HG02642 (cell line): Measurements from ENCODE around the gene SKAP1.
"Not testable (repeated sequence)": the region's sequence is repeated elsewhere in the genome, so short reads cannot be mapped to it uniquely, and the experiment has no call there.

Source experiments
- ATAC-seq: cut with Tn5 transposase; IDR thresholded peaks from one replicate; pipeline ENCODE4 v1.9.1; 2021; ENCODE audit warnings: mild to moderate bottlenecking; ENCODE audit not compliant: unreplicated experiment, poor library complexity

Gene SKAP1

GRCh38 chr17:48186317-48186716, 243.7 kb downstream of the SKAP1 start:
- not testable (repeated sequence) for ATAC-seq

DNA sequence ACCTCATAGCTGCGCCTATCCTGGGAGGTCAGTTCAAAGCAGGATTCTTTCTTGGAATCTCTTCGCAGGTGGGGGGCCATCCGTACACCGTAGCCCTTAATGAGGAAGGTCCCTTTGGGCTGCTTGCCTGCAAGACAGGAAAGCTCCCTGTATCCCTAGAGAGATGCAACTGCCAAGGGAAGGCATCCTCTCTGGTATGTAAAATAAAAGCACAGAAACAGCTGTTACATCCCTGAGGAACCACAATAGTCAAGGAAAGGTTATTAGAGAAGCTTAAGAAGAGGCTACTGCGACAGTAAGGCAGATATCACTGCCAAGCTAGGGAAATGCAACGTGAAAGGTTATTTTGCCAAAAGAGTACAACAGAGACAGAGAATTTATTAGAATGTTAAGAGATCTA, 245.3 kb downstream of the SKAP1 start:
- ATAC-seq = no peak

GRCh38 chr17:48181653-48182052, 248.4 kb downstream of the SKAP1 start:
- no peak for ATAC-seq

DNA sequence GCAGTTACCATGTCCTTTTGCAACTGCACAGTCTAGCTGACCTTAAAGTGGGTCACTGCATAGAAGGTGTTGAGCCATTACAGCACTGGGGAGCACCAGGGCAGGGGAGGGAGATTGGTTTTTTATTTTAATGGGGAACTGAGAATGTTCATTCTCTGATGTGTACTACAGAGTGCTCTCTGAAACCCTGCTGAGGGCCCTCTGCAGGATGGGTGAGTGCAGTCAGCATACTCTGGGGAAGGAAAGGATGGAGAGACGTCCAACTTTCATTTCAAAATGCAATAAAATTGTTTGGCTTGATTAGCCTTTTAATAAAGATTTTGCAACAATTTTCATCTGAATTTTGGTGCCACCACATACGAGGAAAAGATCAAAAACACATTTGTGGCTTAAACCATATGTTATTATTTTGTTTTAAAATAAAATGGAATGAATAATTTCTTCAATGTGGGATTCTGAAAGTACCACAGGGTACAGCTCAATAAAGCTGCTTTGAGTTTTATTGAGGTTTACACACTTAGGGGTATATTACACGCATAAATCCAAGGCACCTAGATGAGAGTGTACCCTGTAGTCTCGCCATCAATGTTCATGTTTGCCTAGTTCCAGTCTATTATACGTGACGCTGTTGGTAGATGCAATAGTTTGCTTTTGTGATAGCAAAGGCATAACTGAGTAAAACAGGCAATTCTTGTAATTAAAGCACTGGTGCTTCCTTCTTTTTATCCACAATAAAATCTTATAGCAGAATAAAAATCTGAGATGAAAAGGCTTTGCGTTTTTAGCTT, 249.0 kb downstream of the SKAP1 start:
- ATAC-seq = no peak

DNA sequence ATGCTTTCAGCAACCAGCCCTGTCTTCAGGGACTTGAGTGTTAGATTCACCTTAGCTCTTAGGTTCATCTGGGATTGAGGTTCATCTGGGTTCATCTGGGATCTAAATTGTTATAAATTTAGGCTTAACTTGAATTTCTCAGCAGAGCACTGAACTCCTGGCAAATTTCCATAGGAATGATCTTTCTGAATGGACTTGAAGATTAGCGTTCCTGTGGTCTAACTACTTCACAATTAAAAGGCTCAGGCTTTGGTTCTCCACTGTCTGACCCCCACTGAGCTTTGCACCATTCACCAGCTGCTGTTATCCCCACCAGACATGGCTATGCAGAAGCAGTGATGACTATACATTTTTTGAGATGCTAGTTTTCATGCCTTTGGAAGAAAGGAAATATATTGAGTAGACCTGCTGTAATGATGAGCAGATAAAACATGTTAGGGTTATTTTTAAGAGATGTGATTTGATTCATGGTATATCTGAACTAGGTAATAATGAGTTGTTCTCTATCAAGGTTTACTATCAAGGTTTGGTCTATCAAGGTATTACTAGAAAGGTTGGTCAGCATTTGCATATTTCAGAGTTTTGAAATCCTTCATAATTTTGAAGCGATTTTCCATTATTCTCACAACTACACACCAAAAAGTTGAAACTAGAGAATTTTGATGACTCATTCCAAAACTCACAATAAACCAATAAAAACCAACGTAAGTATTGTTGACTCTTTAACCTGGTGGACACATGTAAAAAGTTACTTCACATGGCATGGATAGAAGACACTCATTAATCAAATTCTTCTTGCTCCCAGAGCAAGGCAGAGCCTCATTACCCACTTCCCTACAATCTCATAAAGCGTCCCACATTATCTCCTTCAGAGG, 250.7 kb downstream of the SKAP1 start:
- ATAC-seq = no peak

- no peak for ATAC-seq
These were observed 251.7 kb downstream of the SKAP1 start for GRCh38 chr17:48178317-48178716.

DNA sequence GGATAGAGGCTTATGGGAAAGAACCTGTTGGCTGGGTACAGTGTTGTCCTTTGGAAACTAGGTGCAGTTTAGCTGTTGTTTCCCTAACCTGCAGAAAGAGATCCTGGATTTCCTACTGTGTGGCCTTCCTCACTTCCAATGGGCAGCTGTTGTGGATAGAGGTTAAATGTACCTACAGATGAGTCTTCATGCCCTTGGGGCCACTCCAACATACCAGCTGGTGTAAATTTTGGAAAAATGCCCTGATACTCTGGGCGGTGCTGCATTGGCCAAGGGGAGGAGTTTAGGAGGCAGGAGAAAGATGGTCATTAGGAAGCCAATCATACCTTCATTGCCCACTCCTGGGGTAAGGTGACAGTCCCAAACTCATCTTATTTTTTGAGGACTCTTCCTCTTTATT, 252.2 kb downstream of the SKAP1 start:
- no peak for ATAC-seq

DNA sequence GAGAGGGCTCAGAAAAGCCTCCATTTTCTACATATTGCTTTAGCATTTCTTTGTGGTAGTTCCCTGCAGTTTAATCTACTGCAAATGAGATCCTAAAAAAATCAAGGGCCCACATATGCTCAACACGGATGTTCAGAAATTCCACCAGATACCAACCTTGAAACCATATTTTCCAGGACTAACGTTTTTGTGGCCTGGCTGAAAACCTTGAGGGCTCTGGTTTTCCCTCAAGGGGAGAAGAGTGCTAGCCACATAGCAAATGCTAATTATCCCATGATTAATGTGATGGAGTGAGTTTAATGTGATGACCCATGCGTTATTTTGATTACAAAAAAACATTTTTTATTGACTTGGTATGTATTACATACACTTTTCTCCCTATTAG, 253.6 kb downstream of the SKAP1 start:
- ATAC-seq = no peak

GRCh38 chr17:48175692-48176470, 254.1 kb downstream of the SKAP1 start:
- no peak for ATAC-seq

- no peak for ATAC-seq
These were observed 255.0 kb downstream of the SKAP1 start for GRCh38 chr17:48174833-48175523.

DNA sequence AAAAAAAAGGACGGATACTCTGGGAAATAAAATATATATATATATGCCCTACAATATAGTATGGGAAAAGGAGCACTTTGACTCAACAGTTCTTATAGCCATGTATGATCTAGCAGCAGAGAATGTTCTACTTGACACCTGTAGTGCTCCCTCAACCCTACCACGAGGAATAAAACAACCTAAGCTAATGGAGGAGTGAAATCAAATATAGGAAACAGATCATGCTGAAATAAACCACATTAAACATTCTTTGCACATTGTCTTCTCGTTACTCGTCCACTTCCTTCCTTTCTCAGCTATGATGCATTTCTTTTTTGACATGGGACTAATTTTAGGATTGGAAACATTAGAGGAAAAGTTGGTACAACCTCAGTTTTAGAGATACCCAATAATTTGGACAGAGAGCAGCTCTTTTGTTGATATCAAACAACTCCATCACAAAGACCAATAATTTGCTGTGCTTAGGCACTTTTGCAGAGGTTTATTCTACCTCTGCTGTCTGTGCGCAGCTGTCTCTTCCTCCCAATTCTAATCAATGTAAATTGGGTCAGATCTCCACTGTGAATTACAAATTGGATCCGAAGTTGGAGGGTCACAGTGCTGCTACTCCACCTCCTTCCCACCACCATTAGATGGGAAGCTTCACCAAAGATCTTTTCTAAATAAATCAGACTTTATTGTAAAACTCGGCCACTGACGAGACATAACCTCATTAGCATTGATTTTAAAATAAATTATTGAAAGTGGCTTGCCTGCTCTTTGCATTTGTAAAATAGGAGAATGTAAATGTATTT, 256.6 kb downstream of the SKAP1 start:
- ATAC-seq = no peak

- no peak for ATAC-seq
These were observed 260.1 kb downstream of the SKAP1 start for GRCh38 chr17:48169926-48170325.

GRCh38 chr17:48163809-48164208, 266.2 kb downstream of the SKAP1 start:
- ATAC-seq = no peak

DNA sequence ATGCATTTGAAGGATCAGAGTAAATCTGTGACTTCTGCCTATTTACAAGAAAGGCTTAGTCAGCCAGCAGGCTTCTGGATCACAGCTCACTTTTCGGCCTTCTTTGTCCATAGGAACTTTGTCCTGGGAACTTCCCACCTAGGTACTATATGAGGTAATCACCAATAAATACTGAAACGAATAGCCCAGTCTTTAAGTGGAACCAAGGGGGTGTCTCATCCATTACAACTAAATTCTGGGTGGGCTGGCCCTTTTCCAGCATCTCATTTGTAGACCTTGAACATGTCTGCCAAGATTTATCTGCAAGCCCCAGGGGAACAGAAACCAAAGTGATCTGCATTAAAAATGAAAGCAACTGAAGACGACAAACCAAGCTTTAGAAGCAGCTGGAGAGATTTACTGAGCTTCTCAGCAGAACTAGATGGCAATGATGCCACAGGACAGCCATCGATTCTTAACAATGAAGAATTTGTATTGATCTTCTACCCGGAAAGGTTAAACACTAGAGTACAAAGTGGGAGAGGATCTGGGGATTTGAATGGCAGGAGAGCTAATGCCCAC, 267.0 kb downstream of the SKAP1 start:
- no peak for ATAC-seq

GRCh38 chr17:48162306-48162934, 267.6 kb downstream of the SKAP1 start:
- ATAC-seq = no peak

- no peak for ATAC-seq
These were observed 268.7 kb downstream of the SKAP1 start for GRCh38 chr17:48161127-48161905.

- ATAC-seq = no peak
These were observed 269.6 kb downstream of the SKAP1 start for GRCh38 chr17:48160177-48161081.
